ENCODE data around the gene TNIK. TPM values are rescaled to one million over a fixed set of nuclear protein-coding genes. Genes with fewer than 3 reads are reported as not detected.

The TNIK gene
- total RNA-seq, 1 experiment from 2014 or later, result 5.8 TPM

GRCh38 chr3:171192176-171192854, 267.9 kb downstream of the TNIK start:
- peak; percentile 98 for DNase-seq (ENCODE audit: low read depth)

DNA sequence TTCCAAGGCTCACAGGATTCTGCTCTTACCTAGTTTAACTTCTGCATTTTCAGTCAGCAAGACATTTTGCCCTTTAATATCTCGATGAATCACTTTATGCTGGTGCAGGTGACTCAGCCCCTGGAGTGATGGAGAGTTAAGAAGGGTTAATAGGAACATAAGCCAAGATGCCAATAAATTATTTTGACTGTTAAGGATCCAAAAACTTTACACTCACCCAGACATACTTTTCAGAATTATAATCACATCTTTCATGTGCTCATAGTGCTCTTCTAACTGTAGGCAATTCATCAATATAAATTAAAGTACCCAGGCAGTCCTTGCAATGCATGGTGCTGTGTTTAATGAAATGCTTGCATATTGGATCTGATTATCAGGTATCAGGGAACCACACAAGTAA, 269.5 kb downstream of the TNIK start:
- DNase-seq (ENCODE audit: low read depth), result peak; percentile 44

- no peak for DNase-seq (ENCODE audit: low read depth)
These were observed 270.7 kb downstream of the TNIK start for GRCh38 chr3:171189394-171190080.

- peak; percentile 56 for DNase-seq (ENCODE audit: low read depth)
These were observed 272.4 kb downstream of the TNIK start for GRCh38 chr3:171187706-171188290.

GRCh38 chr3:171186817-171187500, 273.2 kb downstream of the TNIK start:
- DNase-seq (ENCODE audit: low read depth), result no peak

- DNase-seq (ENCODE audit: low read depth), result no peak
These were observed 273.8 kb downstream of the TNIK start for GRCh38 chr3:171186383-171186782.

- DNase-seq (ENCODE audit: low read depth), result no peak
These were observed 274.2 kb downstream of the TNIK start for GRCh38 chr3:171185959-171186358.

- DNase-seq (ENCODE audit: low read depth), result no peak
These were observed 275.8 kb downstream of the TNIK start for GRCh38 chr3:171184372-171184771.

DNA sequence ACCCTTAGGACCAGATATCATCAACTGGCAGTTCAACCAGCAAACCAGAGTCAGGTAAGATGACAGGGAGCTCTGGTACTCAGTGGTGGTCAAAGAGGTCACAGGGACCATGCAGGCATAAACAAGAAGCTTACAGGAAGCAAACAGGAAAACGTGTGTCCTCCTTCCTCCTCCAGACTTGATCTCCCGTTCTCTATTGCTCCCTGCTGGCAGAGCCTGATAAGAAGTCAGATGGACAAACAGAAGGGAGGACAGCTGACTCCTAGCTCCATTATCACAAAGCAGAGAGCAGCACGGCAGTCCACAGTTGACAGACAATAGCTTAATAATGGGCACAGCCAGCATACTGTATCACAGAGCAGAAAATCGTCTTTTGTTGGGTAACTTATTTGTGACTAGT, 277.2 kb downstream of the TNIK start:
- peak; percentile 50 for DNase-seq (ENCODE audit: low read depth)

- DNase-seq (ENCODE audit: low read depth), result peak; percentile 59
These were observed 278.1 kb downstream of the TNIK start for GRCh38 chr3:171181907-171182690.

DNA sequence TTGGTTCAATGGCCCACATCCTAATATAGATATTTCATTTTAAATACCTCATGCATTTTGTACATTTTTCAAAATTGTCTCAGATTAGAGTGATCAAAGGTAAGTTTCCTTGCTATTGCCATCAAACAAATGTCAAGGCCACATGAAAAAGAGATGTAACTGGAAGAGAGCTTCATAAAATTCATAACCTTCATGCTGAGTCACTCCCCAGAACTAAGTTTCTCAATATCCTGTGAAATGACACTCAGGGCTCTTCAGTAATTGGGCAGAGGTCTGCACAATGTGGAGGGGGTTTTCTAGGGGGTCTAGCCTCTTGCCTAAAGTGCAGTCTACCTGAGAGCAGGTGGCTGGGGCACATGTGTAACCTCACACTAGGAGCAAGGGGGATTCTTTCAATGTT, 281.5 kb downstream of the TNIK start:
- no peak for DNase-seq (ENCODE audit: low read depth)

- no peak for DNase-seq (ENCODE audit: low read depth)
These were observed 282.7 kb downstream of the TNIK start for GRCh38 chr3:171177553-171177952.

- DNase-seq (ENCODE audit: low read depth), result no peak
These were observed 283.1 kb downstream of the TNIK start for GRCh38 chr3:171177056-171177455.

DNA sequence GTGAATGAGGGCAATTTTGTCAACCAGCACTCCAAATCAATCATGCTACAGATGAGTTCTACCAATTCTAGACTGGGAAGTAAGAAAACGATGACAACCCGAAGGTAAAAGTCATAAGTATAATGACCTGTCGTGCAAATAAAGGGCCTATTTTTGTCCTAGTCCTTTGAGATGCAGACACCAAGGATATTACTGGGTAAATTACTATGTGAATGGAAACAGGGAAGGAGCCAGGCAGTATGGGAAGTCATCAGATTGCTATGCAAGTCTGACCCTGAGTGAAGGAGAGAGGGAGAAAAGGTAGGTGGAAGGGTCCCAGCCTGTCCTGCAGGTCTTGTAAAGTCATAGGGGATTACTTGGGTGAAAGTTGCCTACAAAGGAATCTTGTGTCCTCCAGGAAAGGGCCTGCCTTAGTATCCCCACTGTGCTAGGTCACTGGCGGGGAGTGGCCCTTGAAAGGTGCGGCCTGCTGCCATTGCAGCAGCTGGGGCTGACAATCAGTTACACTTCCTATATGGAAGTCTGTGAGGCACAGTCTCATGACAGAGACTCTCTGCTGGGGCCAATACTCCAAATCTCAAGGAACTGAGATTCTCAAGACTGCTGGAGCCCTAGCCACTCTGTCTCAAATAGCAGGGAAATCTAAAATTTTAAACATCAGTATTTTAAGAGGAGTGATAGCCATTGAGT, 283.8 kb downstream of the TNIK start:
- DNase-seq (ENCODE audit: low read depth), result no peak

DNA sequence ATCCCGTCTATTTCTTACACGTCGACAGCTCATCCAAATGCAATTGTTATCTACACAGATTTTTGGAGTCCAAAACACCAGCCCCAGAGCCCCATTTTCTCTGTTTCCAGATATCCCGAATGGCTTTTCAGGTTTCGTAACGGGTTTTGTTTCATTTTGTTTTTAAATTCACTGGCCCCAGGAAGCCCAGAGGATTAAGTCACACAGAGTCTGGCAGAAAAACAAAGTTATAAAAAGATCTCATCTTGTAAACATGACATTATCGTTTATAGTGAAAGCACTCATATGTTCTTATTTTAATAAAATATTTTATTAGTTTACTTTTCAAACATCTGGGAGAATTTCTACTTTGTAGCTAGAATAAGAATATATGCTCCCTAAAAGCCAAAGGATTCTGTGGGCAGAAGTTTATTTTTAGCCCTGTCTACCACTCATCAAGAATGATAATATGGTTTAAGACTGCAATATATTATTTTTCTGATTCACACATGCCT, 284.4 kb downstream of the TNIK start:
- no peak for DNase-seq (ENCODE audit: low read depth)

GRCh38 chr3:171173736-171174135, 286.5 kb downstream of the TNIK start:
- DNase-seq (ENCODE audit: low read depth), result no peak

GRCh38 chr3:171172070-171172469, 288.1 kb downstream of the TNIK start:
- no peak for DNase-seq (ENCODE audit: low read depth)

- DNase-seq (ENCODE audit: low read depth), result no peak
These were observed 290.3 kb downstream of the TNIK start for GRCh38 chr3:171169866-171170265.

DNA sequence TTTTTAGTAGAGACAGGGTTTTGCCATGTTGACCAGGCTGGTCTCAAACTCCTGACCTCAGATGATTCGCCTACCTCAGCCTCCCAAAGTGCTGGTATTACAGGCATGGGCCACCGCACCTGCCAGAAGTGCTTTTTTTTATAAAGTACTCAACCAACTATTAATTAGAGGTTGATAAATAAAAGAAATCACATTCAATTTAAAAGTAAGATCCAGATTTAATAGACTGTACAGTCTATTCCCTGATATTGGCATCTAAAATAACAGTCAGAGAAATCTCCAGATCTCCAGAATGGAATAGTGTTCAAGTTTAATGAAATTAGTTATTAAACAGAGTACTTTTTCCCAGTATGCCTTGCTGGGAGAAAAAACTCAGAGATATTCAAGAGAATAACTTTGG, 290.8 kb downstream of the TNIK start:
- DNase-seq (ENCODE audit: low read depth), result no peak

DNA sequence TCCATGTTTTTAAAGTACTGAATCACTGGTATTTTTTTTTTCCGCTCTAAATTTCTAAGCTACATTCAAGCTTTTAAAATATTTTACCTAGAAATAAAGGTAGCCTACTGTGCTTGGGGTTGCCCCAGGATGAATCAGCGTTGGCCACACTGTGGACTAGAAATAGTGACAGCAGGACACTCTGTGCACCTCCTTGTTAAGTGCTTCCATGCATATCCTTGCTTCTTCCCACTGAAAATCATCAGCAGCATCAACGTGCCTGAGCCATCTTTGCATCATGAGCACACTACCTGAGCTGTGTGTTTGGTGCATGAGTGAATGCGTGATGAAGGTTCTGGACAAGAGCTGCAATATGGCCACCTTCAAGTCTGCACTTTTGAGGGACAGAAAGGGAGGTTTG, 291.7 kb downstream of the TNIK start:
- DNase-seq (ENCODE audit: low read depth), result no peak

- peak; percentile 55 for DNase-seq (ENCODE audit: low read depth)
These were observed 292.1 kb downstream of the TNIK start for GRCh38 chr3:171168086-171168485.
